MV-4-11 (cell line): ENCODE measurements around the gene LRFN3.
"Not testable (repeated sequence)": the region's sequence is repeated elsewhere in the genome, so short reads cannot be mapped to it uniquely, and the experiment has no call there.

ENCODE experiments used
- DNase-seq: peaks from one replicate; lab custom pipeline; 2025; lab: John Stamatoyannopoulos, UW

The LRFN3 gene

DNA sequence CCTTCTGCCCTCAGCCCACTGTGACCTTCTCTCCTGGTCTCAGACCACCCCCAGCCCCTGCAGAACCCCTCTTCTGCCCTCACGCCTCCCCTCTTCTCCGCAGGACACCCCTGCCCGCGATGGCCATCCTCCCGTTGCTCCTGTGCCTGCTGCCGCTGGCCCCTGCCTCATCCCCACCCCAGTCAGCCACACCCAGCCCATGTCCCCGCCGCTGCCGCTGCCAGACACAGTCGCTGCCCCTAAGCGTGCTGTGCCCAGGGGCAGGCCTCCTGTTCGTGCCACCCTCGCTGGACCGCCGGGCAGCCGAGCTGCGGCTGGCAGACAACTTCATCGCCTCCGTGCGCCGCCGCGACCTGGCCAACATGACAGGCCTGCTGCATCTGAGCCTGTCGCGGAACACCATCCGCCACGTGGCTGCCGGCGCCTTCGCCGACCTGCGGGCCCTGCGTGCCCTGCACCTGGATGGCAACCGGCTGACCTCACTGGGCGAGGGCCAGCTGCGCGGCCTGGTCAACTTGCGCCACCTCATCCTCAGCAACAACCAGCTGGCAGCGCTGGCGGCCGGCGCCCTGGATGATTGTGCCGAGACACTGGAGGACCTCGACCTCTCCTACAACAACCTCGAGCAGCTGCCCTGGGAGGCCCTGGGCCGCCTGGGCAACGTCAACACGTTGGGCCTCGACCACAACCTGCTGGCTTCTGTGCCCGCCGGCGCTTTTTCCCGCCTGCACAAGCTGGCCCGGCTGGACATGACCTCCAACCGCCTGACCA, 3.3 kb downstream of the LRFN3 start:
- no peak for DNase-seq

DNA sequence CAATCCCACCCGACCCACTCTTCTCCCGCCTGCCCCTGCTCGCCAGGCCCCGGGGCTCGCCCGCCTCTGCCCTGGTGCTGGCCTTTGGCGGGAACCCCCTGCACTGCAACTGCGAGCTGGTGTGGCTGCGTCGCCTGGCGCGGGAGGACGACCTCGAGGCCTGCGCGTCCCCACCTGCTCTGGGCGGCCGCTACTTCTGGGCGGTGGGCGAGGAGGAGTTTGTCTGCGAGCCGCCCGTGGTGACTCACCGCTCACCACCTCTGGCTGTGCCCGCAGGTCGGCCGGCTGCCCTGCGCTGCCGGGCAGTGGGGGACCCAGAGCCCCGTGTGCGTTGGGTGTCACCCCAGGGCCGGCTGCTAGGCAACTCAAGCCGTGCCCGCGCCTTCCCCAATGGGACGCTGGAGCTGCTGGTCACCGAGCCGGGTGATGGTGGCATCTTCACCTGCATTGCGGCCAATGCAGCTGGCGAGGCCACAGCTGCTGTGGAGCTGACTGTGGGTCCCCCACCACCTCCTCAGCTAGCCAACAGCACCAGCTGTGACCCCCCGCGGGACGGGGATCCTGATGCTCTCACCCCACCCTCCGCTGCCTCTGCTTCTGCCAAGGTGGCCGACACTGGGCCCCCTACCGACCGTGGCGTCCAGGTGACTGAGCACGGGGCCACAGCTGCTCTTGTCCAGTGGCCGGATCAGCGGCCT, 4.1 kb downstream of the LRFN3 start:
- DNase-seq: no peak

DNA sequence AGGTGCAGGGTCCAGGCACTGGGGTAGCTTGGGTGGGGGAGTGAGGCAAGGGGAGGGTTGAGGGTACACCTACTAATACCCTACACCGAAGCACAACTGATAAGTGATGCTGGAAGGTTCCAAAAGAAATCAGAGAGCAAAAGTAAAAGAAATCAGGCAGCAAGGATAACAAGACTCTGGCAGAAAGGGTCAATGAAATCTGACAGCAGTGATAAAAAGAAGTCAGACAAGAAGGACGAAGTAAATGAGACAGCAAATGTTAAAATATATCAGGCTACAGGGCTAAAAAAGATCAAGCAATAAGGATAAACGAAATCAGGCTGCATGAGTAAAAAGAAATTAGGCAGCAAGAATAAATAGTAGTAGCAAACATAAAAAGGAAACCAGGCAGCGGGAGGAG, 4.7 kb downstream of the LRFN3 start:
- DNase-seq: no peak

DNA sequence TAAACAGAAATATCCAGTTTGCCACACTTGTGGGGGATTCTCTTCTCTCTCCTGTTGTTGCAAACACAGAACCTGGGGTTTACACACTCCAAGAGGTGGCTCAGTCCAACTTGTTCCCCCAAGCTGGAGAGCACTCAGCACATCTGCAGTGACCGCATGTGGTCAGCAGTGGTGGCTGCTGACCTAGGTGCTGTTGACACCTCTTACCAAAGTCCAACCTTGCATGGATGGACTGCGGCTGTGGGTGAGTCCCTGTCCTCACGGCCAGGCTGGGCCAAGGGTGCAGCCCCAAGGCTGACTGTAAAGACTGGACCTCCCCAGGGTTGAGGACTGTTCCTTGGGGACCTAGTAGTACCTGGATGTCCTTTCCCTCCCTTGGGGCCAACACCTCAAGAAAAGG, 6.1 kb downstream of the LRFN3 start:
- no peak for DNase-seq

DNA sequence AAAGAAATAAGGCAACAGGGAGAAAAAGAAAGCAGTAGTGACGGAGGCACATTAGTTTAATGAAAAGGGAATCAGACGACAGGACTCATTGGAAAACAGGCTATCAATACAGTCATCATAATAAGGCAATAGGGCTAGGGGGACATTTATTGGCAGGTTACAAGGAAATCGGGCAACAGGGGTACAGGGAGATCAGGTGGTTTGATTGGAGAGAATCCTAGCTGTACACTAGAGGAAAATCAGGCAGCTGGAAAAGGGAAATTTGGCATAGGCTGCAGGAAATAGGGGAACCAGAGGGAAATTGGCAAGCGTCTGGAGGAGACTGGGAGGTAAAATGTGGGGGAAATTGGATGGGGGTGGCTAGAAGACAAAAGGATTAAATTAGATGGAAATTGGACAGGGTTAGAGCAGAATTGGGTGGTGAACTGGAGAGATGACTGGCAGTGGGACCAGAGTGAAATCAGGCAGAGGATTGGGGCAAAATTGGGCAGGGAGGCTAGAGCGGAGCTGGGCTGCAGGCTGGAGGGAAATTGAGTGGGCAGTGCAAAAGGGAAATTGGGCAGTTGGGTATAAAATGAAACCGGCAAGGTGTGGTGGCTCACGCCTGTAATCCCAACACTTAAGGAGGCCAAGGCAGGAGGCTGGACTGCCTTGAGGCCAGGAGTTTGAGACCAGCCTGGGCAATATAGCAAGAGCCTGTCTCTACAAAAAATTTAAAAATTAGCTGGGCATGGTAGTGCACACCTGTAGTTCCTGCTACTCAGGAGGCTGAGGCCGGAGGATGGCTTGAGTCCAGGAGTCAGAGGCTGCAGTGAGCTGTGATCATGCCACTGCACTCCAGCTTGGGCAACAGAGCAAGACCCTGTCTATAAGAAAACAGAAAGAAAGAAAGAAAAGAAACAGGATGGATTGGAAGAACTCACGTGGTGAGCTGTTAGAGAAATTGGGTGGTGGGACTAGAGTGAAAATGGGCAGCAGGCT, 7.4 kb downstream of the LRFN3 start:
- no peak for DNase-seq

DNA sequence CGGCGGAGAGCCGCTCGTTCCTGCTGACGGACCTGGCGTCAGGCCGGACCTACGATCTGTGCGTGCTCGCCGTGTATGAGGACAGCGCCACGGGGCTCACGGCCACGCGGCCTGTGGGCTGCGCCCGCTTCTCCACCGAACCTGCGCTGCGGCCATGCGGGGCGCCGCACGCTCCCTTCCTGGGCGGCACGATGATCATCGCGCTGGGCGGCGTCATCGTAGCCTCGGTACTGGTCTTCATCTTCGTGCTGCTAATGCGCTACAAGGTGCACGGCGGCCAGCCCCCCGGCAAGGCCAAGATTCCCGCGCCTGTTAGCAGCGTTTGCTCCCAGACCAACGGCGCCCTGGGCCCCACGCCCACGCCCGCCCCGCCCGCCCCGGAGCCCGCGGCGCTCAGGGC, 8.4 kb downstream of the LRFN3 start:
- DNase-seq: no peak

DNA sequence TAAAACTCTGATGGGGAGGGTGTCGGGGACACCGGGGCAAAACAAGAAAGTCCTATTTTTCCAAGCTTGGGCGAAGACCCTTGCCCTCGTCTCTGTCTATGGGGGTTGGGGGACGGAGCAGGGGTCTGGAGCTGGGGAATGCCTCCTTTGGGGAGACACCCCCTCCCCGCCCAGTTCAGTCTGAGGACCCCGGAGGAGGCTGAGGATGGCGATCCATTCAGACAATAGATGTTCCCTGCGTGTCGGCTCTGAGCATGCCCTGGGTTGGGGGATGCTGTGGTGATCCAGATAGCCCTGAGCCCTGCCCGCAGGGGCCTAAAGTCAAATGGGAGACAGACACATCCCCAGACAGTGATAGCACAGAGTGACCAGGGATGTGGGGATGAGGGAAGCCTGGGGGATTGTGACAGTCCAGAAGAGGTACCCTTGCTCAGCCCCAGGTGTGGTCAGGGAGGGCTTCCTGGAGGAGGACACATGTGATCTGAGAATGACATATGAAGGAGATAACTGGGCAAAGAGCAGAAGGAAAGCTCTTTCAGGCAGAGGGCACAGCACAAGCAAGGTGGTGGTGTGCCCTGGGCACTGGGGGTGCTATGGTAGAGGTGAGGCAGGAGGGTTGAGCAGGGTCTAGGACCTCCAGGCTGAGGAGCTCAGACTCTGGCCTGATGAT, 9.1 kb downstream of the LRFN3 start:
- no peak for DNase-seq

DNA sequence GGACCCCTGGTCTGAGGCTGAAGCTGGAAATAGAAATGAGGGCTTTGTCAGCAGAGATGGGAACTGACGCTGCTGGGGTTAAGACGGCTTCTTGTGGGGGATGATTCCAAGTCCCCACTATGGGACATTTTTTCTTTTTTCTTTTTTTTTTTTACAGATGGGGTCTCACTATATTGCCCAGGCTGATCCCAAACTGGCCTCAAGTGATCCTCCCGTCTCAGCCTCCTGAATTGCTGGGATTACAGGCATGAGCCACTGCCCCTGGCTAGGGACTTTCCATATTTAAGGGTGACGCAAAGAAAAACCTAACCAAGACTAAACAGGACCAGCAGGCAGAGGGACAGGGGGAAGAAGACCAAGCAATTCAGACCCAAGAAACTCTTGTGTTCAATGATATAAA, 10.0 kb downstream of the LRFN3 start:
- no peak for DNase-seq

DNA sequence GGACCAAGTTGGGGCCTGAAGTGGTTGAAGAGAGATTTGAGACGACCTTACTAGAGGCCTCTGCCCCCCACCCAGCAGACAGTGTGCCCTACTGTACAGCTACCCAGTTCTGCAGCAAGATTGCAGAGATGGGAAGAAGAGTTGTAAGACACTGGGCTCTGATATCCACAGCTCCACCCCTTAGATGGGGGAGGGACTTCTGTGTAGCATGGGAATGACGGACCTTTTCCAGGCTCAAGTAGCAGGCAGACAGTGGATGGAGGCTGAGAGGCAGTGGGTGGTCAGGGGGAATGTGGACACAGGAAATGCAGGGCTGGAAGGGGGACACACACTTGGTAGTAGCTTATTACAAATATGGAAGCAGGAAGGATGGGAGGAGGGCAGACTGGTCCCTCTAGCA, 13.0 kb downstream of the LRFN3 start:
- DNase-seq: no peak

DNA sequence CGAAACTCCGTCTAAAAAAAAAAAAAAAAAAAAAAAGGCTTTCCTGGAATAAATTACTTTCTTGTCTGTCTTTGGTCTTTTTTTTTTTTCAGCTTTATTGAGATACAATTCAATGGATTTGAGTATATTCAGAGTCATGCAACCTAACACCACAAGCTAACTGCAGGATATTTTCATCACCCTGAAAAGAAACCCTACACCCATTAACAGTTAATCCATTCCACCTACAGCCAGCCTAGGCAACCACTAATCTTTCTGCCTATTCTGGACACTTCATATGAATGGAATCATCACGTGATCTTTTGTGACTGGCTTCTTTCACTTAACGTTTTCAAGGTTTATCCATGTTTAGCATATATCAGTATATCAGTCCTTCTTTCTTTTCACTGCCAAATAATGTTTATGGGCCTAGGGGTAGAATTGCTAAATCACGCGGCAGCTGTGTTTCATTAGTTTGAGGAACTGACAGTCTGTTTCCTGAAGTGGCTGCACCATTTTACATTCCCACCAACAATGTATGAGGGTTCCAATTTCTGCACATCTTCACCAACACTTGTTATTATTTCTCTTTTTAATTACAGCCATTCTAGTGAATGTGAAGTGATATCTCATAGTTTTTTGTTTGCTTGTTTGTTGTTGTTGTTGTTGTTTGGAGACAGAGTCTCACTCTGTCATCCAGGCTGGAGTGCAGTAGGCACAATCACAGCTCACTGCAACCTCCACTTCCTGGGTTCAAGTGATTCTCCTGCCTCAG, 19.9 kb downstream of the LRFN3 start:
- DNase-seq: peak; percentile 78

DNA sequence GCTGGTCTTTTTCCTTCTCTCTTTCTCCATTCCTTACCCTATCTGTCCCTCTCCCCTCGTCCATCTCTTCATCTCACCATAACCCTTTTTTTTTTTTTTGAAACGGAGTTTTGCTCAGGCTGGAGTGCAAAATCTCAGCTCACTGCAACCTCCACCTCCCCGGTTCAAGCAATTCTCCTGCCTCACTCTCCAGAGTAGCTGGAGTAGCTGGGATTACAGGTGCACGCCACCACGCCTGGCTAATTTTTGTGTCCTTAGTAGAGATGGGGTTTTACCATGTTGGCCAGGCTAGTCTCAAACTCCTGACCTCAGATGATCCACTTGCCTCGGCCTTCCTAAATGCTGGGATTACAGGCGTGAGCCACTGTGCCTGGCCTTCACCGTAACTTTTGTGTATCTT, 21.2 kb downstream of the LRFN3 start:
- DNase-seq: not testable (repeated sequence)

DNA sequence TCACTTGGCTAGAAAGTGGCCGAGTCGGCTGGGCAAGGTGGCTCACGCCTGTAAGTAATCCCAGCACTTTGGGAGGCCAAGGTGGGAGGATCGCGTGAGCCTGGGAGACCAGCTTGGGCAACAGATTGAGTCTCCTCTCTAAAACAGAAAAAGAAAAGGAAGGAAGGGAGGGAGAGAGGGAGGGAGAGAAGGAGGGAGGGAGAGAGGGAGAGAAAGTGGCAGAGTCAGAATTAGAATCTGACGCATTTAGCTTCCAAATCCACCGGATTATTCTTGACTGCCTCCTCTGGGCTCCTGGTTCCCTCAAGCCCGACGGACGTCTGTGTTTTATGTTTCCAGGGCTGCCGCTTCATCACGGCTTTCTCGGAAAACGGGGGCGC, 22.5 kb downstream of the LRFN3 start:
- no peak for DNase-seq

DNA sequence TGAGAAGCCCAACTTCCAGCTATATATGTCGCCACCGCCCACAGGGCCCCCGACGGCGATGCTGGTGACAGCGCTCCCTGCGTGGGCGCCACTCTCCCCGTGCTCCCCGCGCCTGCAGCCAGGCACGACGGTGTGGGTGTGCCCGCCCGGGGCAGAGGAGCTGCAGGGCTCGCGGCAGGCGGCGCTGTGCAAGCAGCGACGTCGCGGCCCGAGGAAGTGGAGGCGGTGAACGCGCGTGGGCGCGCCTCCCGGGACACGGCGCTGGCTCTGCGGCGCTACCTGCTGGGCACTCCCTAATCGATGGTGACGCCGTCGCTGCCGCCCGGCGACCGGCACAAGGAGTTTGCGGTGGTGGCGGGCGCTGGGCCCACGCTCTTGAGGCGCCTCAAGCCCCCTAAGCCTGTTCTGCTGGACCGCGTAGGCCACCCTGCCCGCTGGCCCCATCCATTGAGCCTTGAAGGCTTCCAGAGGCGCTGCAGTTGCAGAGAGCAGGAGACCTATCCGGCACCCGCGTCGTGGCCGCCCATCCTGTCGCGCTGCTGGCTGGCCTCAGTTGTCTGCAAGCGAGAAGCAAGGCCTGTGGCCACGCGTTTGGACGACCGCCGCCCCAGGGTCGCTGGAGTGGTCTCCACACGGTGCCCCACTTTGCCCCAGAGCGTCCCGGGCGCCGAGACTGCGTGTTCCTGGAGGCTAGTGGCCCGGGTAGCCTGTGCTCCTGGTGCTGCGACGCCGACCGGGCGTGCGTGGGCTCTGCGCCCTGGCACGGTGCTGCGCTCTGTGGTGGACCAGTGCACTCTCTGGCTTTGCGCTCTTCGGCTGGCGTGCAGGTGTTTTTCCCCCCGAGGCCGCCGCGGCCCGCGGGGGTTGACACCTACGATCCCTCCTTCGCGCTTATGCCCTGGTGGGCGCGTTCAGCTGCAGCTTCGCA, 23.1 kb downstream of the LRFN3 start:
- DNase-seq: peak; percentile 49

DNA sequence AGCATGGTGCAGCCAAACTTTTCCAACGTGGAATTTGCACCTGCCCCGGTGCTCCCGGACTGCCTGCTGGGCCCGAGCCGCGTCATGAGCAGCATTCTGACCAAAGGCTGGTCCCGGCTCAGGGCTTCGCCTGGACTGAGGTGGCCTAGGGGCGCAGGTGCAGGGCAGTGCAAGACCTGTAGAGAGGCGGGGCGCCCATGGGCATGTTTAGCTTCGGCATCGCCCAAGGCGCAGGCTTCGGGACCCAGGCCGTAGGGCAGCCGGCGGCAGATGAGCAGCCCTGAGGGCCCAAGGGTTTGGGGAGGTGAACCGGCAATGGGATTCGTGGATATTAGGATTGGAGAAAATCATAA, 23.8 kb downstream of the LRFN3 start:
- no peak for DNase-seq

DNA sequence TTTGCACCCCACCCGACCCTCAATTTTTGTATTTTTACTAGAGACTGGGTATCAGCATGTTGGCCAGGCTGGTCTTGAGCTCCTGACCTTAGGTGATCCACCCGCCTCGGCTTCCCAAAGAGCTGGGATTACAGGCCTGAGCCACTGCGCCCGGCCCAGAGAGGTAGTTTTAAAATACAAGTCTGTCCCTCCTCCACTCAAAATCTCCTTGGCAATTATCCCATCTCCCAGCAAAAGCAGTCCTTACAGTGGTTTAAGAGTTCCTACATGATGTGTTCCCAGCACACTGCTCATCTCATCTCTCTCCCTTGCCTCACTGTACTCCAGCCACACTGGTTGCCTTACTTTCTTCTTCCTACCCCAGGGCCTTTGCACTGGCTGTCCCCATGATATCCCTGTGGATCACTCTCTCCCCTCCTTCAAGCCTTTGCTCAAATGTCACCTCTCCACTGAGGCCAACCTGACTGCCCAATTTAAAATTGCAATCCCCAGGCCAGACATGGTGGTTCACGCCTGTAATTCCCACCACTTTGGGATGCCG, 24.3 kb downstream of the LRFN3 start:
- DNase-seq: no peak

DNA sequence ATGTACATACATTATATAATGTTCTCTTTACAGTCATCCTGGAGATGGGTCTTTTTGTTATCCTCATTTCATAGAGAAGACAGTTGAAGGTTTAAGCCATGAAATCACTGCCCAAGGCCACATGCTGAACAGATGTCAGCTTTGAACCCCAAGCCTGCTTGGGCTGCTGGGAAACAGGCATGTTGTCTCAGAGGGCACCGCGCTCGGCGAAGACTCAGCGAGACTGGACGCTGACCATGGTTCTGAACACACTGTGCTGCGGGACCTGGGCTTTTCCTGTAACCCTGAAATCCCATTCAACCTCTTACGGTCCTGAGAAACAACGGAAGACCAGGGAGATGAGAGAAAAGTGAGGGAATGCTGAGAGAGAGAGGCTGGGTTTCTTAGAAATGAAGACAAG, 27.3 kb downstream of the LRFN3 start:
- peak; percentile 36 for DNase-seq

DNA sequence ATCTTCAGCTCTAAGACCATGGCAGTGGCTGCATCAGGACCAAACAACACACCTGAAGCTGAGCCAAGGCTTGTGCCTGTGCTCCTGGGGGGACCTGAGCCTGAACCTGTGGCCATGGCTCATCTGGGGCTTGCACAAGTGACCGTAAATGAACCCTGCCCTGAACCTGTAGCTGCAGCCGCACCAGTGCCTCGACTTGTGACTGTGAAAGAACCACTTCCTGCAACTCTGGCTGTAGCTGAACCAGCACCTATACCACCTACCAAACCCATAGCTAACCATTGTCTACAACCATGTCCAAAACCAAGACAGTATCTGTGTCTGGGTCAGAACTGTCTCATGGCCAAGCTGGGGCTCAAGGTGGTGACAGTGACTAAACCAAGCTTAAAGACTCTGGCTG, 30.6 kb downstream of the LRFN3 start:
- no peak for DNase-seq

DNA sequence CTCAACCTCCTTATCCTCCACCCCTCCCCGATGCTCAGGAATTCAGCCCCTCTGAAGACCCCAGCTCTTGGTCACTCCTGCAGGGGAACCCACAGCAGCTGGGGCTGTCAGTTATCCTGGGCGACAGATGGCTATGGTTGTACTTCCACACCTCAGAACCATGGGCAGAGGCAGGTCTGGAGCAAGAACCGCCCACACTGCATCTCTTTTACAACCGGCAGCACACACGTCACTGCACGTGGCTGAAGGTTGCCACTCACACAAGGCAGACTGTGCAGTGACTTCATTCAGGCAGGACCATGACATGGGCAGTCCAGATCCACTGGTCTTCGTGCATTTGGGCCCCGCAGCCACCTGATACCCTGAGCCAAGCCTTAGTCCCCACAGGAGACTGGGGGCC, 37.3 kb downstream of the LRFN3 start:
- DNase-seq: peak; percentile 24

DNA sequence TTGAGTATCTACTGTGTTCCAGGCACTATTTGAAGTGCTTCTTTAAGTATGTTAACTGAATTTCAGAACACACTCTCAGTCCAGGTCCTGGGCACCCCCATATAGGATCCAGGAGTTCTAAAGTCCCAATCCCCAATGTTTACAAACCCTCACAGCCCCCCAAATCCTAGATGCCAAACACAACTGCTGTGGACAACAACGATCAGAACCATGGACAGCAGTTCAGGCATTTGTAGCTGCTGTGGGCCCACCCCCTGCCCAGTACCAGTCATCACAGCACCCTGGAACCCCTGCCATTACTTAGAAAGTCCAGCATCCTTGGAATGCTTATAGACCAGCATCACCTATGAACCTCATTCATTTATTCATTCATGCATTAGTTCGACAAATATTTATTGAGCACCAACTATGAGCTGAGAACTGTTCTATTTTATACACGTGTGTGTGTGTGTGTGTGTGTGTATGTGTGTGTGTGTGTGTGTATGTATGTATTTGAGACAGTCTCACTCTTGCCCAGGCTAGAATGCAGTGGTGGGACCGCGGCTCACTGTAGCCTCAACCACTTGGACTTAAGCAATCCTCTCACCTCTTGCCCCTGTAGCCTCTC, 39.5 kb downstream of the LRFN3 start:
- DNase-seq: peak; percentile 8
